GM19463 (cell line): Measurements from ENCODE around the gene SCG5.

ENCODE experiments used
- ATAC-seq: cut with Tn5 transposase; IDR thresholded peaks from one replicate; pipeline ENCODE4 v1.9.1; 2021; ENCODE audit warnings: mild to moderate bottlenecking, moderate library complexity; ENCODE audit not compliant: unreplicated experiment

SCG5 gene

GRCh38 chr15:32657941-32658340, 16.4 kb downstream of the SCG5 start:
- no peak for ATAC-seq

GRCh38 chr15:32659340-32660155, 18.0 kb downstream of the SCG5 start:
- no peak for ATAC-seq

GRCh38 chr15:32663671-32664070, 22.2 kb downstream of the SCG5 start:
- ATAC-seq: no peak

GRCh38 chr15:32664796-32665195, 23.3 kb downstream of the SCG5 start:
- ATAC-seq: no peak

- ATAC-seq: no peak
These were observed 25.8 kb downstream of the SCG5 start for GRCh38 chr15:32667321-32667720.

- ATAC-seq: no peak
These were observed 27.4 kb downstream of the SCG5 start for GRCh38 chr15:32668942-32669341.

GRCh38 chr15:32669896-32670611, 28.5 kb downstream of the SCG5 start:
- no peak for ATAC-seq

GRCh38 chr15:32670623-32671022, 29.1 kb downstream of the SCG5 start:
- ATAC-seq: no peak

- no peak for ATAC-seq
These were observed 30.1 kb downstream of the SCG5 start for GRCh38 chr15:32671339-32672325.

- ATAC-seq: no peak
These were observed 33.2 kb downstream of the SCG5 start for GRCh38 chr15:32674681-32675080.

GRCh38 chr15:32675466-32675865, 34.0 kb downstream of the SCG5 start:
- ATAC-seq: no peak

GRCh38 chr15:32676169-32676568, 34.7 kb downstream of the SCG5 start:
- ATAC-seq: no peak

GRCh38 chr15:32677238-32677750, 35.8 kb downstream of the SCG5 start:
- ATAC-seq: no peak

GRCh38 chr15:32679298-32679690, 37.8 kb downstream of the SCG5 start:
- no peak for ATAC-seq

GRCh38 chr15:32682569-32682968, 41.1 kb downstream of the SCG5 start:
- ATAC-seq: no peak

- ATAC-seq: no peak
These were observed 41.6 kb downstream of the SCG5 start for GRCh38 chr15:32682977-32683630.

GRCh38 chr15:32683906-32684584, 42.5 kb downstream of the SCG5 start:
- ATAC-seq: no peak

GRCh38 chr15:32685576-32685975, 44.1 kb downstream of the SCG5 start:
- ATAC-seq: no peak

GRCh38 chr15:32687556-32687955, 46.0 kb downstream of the SCG5 start:
- ATAC-seq: no peak

GRCh38 chr15:32688151-32688639, 46.7 kb downstream of the SCG5 start:
- no peak for ATAC-seq
